Middle frontal gyrus (tissue), 1 donor: ENCODE results near the gene KRTAP5-9.
"Not testable (repeated sequence)": the region's sequence is repeated elsewhere in the genome, so short reads cannot be mapped to it uniquely, and the experiment has no call there.

Experiments
- DNase-seq: peaks from one replicate; pipeline ENCODE4 v3.0.0-alpha.2; 2015; ENCODE audit warnings: low spot score; ENCODE audit errors: extremely low spot score

KRTAP5-9 gene

GRCh38 chr11:71562120-71562519 is 13.9 kb downstream of the KRTAP5-9 start:
- no peak for DNase-seq

- DNase-seq = no peak
Observed at GRCh38 chr11:71563406-71563805, 15.2 kb downstream of the KRTAP5-9 start.

GRCh38 chr11:71564430-71564829 is 16.2 kb downstream of the KRTAP5-9 start:
- no peak for DNase-seq

- DNase-seq = no peak
Observed at GRCh38 chr11:71565263-71565662, 17.0 kb downstream of the KRTAP5-9 start, which contains the start of gene KRTAP5-10. Gene KRTAP5-10, plus strand, starts transcription at chr11:71565563. Its CDS starts 25 bp downstream, at chr11:71565588.

- DNase-seq = no peak
Observed at GRCh38 chr11:71566081-71566620, 17.9 kb downstream of the KRTAP5-9 start.

GRCh38 chr11:71566626-71567599 is 18.7 kb downstream of the KRTAP5-9 start:
- DNase-seq = not testable (repeated sequence)

- not testable (repeated sequence) for DNase-seq
Observed at GRCh38 chr11:71567633-71568032, 19.4 kb downstream of the KRTAP5-9 start.

- DNase-seq = no peak
Observed at GRCh38 chr11:71568704-71569349, 20.6 kb downstream of the KRTAP5-9 start.

- DNase-seq = not testable (repeated sequence)
Observed at GRCh38 chr11:71571101-71571850, 23.1 kb downstream of the KRTAP5-9 start.

GRCh38 chr11:71572811-71573210 is 24.6 kb downstream of the KRTAP5-9 start:
- DNase-seq = no peak

GRCh38 chr11:71574418-71574817 is 26.2 kb downstream of the KRTAP5-9 start:
- no peak for DNase-seq

- no peak for DNase-seq
Observed at GRCh38 chr11:71575723-71576424, 27.7 kb downstream of the KRTAP5-9 start.

- DNase-seq = not testable (repeated sequence)
Observed at GRCh38 chr11:71576688-71577465, 28.7 kb downstream of the KRTAP5-9 start.

GRCh38 chr11:71577469-71578004 is 29.3 kb downstream of the KRTAP5-9 start:
- no peak for DNase-seq

- not testable (repeated sequence) for DNase-seq
Observed at GRCh38 chr11:71579513-71579912, 31.3 kb downstream of the KRTAP5-9 start.

- DNase-seq = peak; percentile 41
Observed at GRCh38 chr11:71580057-71581003, 32.1 kb downstream of the KRTAP5-9 start.

- DNase-seq = no peak
Observed at GRCh38 chr11:71581826-71582225, 33.6 kb downstream of the KRTAP5-9 start.

- DNase-seq = no peak
Observed at GRCh38 chr11:71582309-71582895, 34.2 kb downstream of the KRTAP5-9 start, which contains the start of gene KRTAP5-11. Gene KRTAP5-11, minus strand, starts transcription at chr11:71582875. Its CDS starts 38 bp downstream, at chr11:71582837.
